Mesendoderm (in vitro differentiated cells): ENCODE measurements around the gene SERINC1.

Experiments used
- DNase-seq: peaks from one replicate; pipeline ENCODE4 v3.0.0; 2013
- H2AK5ac ChIP-seq: 2 replicates; pipeline ENCODE4 v1.6.1; 2013; ENCODE audit warnings: low read length, inconsistent platforms
- H2BK120ac ChIP-seq: 2 replicates; pipeline ENCODE4 v1.6.1; 2013; ENCODE audit warnings: low read depth, mild to moderate bottlenecking, low read length, moderate library complexity, mixed read lengths
- H2BK15ac ChIP-seq: replicated peaks from 2 replicates; pipeline ENCODE4 v1.6.1; 2013; ENCODE audit warnings: low read depth, mild to moderate bottlenecking, moderate library complexity
- H2BK5ac ChIP-seq: 2 replicates; pipeline ENCODE4 v1.6.1; 2013; ENCODE audit warnings: low read length, inconsistent platforms
- H3K18ac ChIP-seq: 2 replicates; pipeline ENCODE4 v1.6.1; 2013; ENCODE audit warnings: mild to moderate bottlenecking, low read length, mixed read lengths
- H3K23ac ChIP-seq: one replicate; pipeline ENCODE4 v1.6.1; 2013; ENCODE audit warnings: low read length
- H3K27ac ChIP-seq: 2 replicates; pipeline ENCODE4 v1.5.1; 2013; ENCODE audit warnings: low read depth, mild to moderate bottlenecking, inconsistent platforms, low read length, moderate library complexity
- H3K27me3 ChIP-seq: 2 replicates; pipeline ENCODE4 v1.6.1; 2013; ENCODE audit warnings: low read length, control low read depth, mild to moderate bottlenecking, inconsistent platforms; ENCODE audit not compliant: insufficient read depth, poor library complexity
- H3K36me3 ChIP-seq: 2 replicates; pipeline ENCODE4 v1.6.1; 2013; ENCODE audit warnings: low read length, inconsistent platforms; ENCODE audit not compliant: control insufficient read depth, insufficient read depth
- H3K4ac ChIP-seq: one replicate; pipeline ENCODE4 v1.6.1; 2013; ENCODE audit warnings: low read depth, mild to moderate bottlenecking, low read length, moderate library complexity
- H3K4me1 ChIP-seq: 2 replicates; pipeline ENCODE4 v1.6.1; 2013; ENCODE audit warnings: low read depth, low read length, inconsistent platforms; ENCODE audit not compliant: control insufficient read depth
- H3K4me2 ChIP-seq: 2 replicates; pipeline ENCODE4 v1.6.1; 2013; ENCODE audit warnings: low read length
- H3K4me3 ChIP-seq: 2 replicates; pipeline ENCODE4 v1.5.1; 2013; ENCODE audit warnings: mild to moderate bottlenecking, low read length
- H3K56ac ChIP-seq: one replicate; pipeline ENCODE4 v1.6.1; 2013; ENCODE audit warnings: low read length
- H3K79me1 ChIP-seq: 2 replicates; pipeline ENCODE4 v1.6.1; 2013; ENCODE audit warnings: low read length, inconsistent platforms
- H3K79me2 ChIP-seq: 2 replicates; pipeline ENCODE4 v1.6.1; 2013; ENCODE audit warnings: mild to moderate bottlenecking, low read length; ENCODE audit not compliant: control insufficient read depth, insufficient read depth
- H3K9ac ChIP-seq: 2 replicates; pipeline ENCODE4 v1.6.1; 2013; ENCODE audit warnings: low read length, inconsistent platforms
- H4K5ac ChIP-seq: one replicate; pipeline ENCODE4 v1.6.1; 2013; ENCODE audit warnings: low read length
- H4K8ac ChIP-seq: one replicate; pipeline ENCODE4 v1.6.1; 2013; ENCODE audit warnings: low read depth, mild to moderate bottlenecking, control low read depth, low read length, moderate library complexity
- WGBS: extraction: QIAGEN DNeasy Blood & Tissue Kit; methylation state at CpG from one replicate; pipeline ENCODE4 v1.1.7; 2013; ENCODE audit warnings: low lambda C conversion rate, missing lambda C conversion rate; ENCODE audit not compliant: insufficient coverage; ENCODE audit errors: extremely low coverage; 5-methylcytosine and 5-hydroxymethylcytosine counted together

The SERINC1 gene

GRCh38 chr6:122431780-122432179, 39.8 kb downstream of the SERINC1 start:
- Histone ChIP-seq H3K4me3 (no peak overlapping the region), H4K8ac (no peak overlapping the region), H3K79me1 (no peaks in the 10 kb centered on the region), H3K23ac (no peak overlapping the region), H4K5ac (no peak overlapping the region), H3K27ac (no peak overlapping the region), H3K4ac (no peak overlapping the region), H2BK15ac (no peak overlapping the region), H3K36me3 (no peaks in the 10 kb centered on the region), H3K4me2 (no peak overlapping the region), H3K9ac (no peak overlapping the region), H2BK5ac (no peak overlapping the region), H3K18ac (no peak overlapping the region), H2BK120ac (no peak overlapping the region), H3K4me1 (no peaks in the 10 kb centered on the region), H3K79me2 (no peaks in the 10 kb centered on the region), H2AK5ac (no peak overlapping the region), H3K56ac (no peak overlapping the region), H3K27me3 (no peaks in the 10 kb centered on the region)
- no peak for DNase-seq
- no CpG with 5 or more reads among the region's 4 CpGs for WGBS

- no peaks in the 10 kb centered on the region for H3K36me3 ChIP-seq
- DNase-seq, result no peak
- no peak overlapping the region for H3K56ac ChIP-seq
- no peak overlapping the region for H3K18ac ChIP-seq
- no peaks in the 10 kb centered on the region for H3K4me1 ChIP-seq
- H2BK5ac ChIP-seq, result no peak overlapping the region
- H3K4me2 ChIP-seq, result no peak overlapping the region
- no peak overlapping the region for H2BK15ac ChIP-seq
- no peaks in the 10 kb centered on the region for H3K79me2 ChIP-seq
- no peak overlapping the region for H3K9ac ChIP-seq
- H2BK120ac ChIP-seq, result no peak overlapping the region
- H3K79me1 ChIP-seq, result no peaks in the 10 kb centered on the region
- H4K8ac ChIP-seq, result no peak overlapping the region
- H3K4me3 ChIP-seq, result no peak overlapping the region
- no peak overlapping the region for H3K27ac ChIP-seq
- no peak overlapping the region for H2AK5ac ChIP-seq
- no peak overlapping the region for H3K4ac ChIP-seq
- H4K5ac ChIP-seq, result no peak overlapping the region
- no peak overlapping the region for H3K23ac ChIP-seq
- H3K27me3 ChIP-seq, result no peaks in the 10 kb centered on the region
These were observed 42.3 kb downstream of the SERINC1 start for GRCh38 chr6:122429323-122429722.

- H3K56ac ChIP-seq, result no peak overlapping the region
- H3K9ac ChIP-seq, result no peak overlapping the region
- no peak overlapping the region for H3K4me2 ChIP-seq
- no peaks in the 10 kb centered on the region for H3K27me3 ChIP-seq
- H3K27ac ChIP-seq, result no peak overlapping the region
- H2BK15ac ChIP-seq, result no peak overlapping the region
- no peaks in the 10 kb centered on the region for H3K4me1 ChIP-seq
- H2BK120ac ChIP-seq, result no peak overlapping the region
- H4K8ac ChIP-seq, result no peak overlapping the region
- no peak overlapping the region for H4K5ac ChIP-seq
- H2AK5ac ChIP-seq, result no peak overlapping the region
- H3K4me3 ChIP-seq, result no peak overlapping the region
- H3K4ac ChIP-seq, result no peak overlapping the region
- H3K18ac ChIP-seq, result no peak overlapping the region
- no peak for DNase-seq
- H3K79me2 ChIP-seq, result no peaks in the 10 kb centered on the region
- no peaks in the 10 kb centered on the region for H3K36me3 ChIP-seq
- no CpG with 5 or more reads among the region's 1 CpG for WGBS
- no peak overlapping the region for H2BK5ac ChIP-seq
- H3K79me1 ChIP-seq, result no peaks in the 10 kb centered on the region
- H3K23ac ChIP-seq, result no peak overlapping the region
These were observed 42.8 kb downstream of the SERINC1 start for GRCh38 chr6:122428781-122429180.

DNA sequence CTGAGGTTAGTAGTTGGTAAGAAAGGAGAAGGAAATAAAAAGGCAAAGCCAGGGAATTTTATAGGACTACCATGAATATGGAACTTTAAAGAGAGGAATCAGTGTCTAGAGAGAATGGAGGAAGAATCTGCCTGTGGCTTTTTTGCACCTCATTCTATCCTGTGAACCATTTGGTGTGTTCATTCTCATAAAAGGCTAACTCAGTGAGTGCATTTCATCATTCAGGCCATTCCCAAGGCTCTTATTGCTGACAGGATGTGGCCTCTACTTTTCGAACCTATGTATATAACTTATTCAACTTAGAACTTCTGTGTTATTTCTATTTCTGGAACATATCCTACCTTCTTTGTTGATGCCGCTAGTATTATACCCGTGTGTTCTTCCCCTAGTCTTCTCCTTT, 45.0 kb downstream of the SERINC1 start:
- Histone ChIP-seq H3K79me1 (no peaks in the 10 kb centered on the region), H3K18ac (no peak overlapping the region), H3K79me2 (no peaks in the 10 kb centered on the region), H3K27me3 (no peaks in the 10 kb centered on the region), H4K8ac (no peak overlapping the region), H3K9ac (no peak overlapping the region), H3K4me1 (no peaks in the 10 kb centered on the region), H3K23ac (no peak overlapping the region), H2BK120ac (no peak overlapping the region), H3K4me2 (no peak overlapping the region), H3K27ac (no peak overlapping the region), H2BK5ac (no peak overlapping the region), H2BK15ac (no peak overlapping the region), H3K4ac (no peak overlapping the region), H4K5ac (no peak overlapping the region), H3K56ac (no peak overlapping the region), H3K36me3 (no peaks in the 10 kb centered on the region), H2AK5ac (no peak overlapping the region), H3K4me3 (no peak overlapping the region)
- WGBS, result no CpG with 5 or more reads among the region's 3 CpGs
- no peak for DNase-seq

DNA sequence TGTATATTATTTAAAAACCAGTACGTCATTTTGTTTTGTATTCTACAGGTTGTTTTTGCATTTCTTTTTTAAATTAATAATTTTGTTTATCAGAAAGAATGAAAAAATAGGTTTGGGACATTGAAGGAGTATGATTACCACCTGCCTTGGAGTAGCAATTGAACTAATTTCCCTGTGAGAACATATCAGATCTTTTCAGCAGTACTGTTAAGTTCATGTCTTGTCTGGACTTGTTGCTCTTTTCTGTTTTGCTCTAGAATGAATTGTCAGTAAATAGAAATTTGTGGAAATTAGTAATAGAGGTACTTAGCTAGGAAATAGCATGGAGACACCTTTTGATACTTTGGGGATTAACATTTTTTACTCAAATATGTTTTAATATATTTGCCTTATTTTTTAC, 47.9 kb downstream of the SERINC1 start:
- no peak overlapping the region for H4K5ac ChIP-seq
- DNase-seq, result no peak
- H3K4me3 ChIP-seq, result no peak overlapping the region
- H2BK15ac ChIP-seq, result no peak overlapping the region
- H2AK5ac ChIP-seq, result no peak overlapping the region
- WGBS, result no CpG with 5 or more reads among the region's 1 CpG
- no peak overlapping the region for H2BK5ac ChIP-seq
- no peaks in the 10 kb centered on the region for H3K79me1 ChIP-seq
- no peaks in the 10 kb centered on the region for H3K36me3 ChIP-seq
- H3K56ac ChIP-seq, result no peak overlapping the region
- H3K18ac ChIP-seq, result no peak overlapping the region
- no peak overlapping the region for H3K4me2 ChIP-seq
- no peak overlapping the region for H3K9ac ChIP-seq
- no peak overlapping the region for H2BK120ac ChIP-seq
- H4K8ac ChIP-seq, result no peak overlapping the region
- no peak overlapping the region for H3K23ac ChIP-seq
- H3K27me3 ChIP-seq, result no peaks in the 10 kb centered on the region
- no peaks in the 10 kb centered on the region for H3K79me2 ChIP-seq
- no peak overlapping the region for H3K4ac ChIP-seq
- H3K27ac ChIP-seq, result no peak overlapping the region
- H3K4me1 ChIP-seq, result no peaks in the 10 kb centered on the region

DNA sequence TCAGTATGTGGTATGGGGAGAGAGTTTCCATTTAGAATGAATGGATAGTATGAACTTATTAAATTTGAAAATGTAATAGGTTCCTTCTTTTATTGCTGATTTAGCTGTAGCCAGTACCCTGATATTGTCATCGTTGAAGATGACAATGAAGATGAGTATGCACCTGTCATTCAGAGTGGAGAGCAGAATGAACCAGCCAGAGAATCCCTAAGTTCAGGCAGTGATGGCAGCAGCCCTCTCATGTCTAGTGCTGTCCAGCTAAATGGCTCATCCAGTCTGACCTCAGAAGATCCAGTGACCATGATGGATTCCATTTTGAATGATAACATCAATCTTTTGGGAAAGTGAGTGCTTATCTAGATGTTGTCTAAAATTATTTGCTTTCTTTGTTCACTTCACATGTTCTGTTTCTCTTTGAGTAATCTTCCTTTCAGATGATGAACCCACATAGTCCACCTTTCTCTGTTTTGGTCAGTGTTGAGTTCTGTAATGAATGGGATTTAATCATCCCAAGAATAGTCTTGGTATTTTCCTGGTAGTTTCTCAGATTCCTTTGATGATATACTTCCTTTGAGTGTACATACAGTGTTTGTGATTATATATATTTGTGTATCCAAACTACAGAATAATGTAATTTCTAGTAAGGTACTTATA, 48.9 kb downstream of the SERINC1 start:
- Histone ChIP-seq H3K23ac (no peak overlapping the region), H3K79me2 (no peaks in the 10 kb centered on the region), H2AK5ac (no peak overlapping the region), H2BK5ac (no peak overlapping the region), H3K79me1 (no peaks in the 10 kb centered on the region), H3K4me3 (no peak overlapping the region), H3K4me1 (no peaks in the 10 kb centered on the region), H3K9ac (no peak overlapping the region), H2BK120ac (no peak overlapping the region), H3K4ac (no peak overlapping the region), H3K18ac (no peak overlapping the region), H4K5ac (no peak overlapping the region), H3K27me3 (no peaks in the 10 kb centered on the region), H3K56ac (no peak overlapping the region), H3K36me3 (no peaks in the 10 kb centered on the region), H2BK15ac (no peak overlapping the region), H3K4me2 (no peak overlapping the region), H3K27ac (no peak overlapping the region), H4K8ac (no peak overlapping the region)
- no CpG with 5 or more reads among the region's 1 CpG for WGBS
- no peak for DNase-seq
